Esophagus muscularis mucosa (tissue), 3 donors: ENCODE measurements around the gene PLXNB3.

Source experiments
- POLR2A ChIP-seq: fragments of 450-650 bp; IDR thresholded peaks from one replicate; pipeline ENCODE4 v1.6.1; 2017; ENCODE audit warnings: antibody characterized with exemption, moderate library complexity, mild to moderate bottlenecking, low read depth
- TF ChIP-seq, protein P1 (sequence below), 3 experiments: fragments of 200-600 bp in 2 of 3; fragments of 450-650 bp in 1 of 3; sonication (generic) in 2 of 3; IDR thresholded peaks; one replicate each; pipeline ENCODE4 v1.5.1; 2017 to 2019; ENCODE audit warnings: antibody characterized with exemption in 3 of 3, mild to moderate bottlenecking in 2 of 3, moderate library complexity in 1 of 3

DNA sequence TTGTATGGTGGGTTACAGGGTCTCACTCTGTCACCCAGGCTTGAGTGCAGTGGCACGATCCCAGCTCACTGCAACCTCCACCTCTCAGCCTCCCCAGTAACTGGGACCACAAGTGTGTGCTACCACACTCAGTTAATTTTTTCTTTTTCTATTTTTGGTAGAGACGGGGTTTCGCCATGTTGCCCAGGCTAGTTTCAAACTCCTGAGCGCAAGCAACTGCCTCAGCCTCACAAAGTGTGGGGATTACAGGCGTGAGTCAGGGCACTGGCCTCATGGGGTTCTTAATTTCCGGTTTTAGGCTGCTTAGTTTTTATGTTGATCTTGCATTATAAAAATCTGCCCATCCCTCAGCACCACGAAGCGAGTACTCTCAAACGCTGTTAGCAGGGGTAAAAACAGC is 46.6 kb upstream of the PLXNB3 start:
- TF ChIP-seq, protein P1, sequence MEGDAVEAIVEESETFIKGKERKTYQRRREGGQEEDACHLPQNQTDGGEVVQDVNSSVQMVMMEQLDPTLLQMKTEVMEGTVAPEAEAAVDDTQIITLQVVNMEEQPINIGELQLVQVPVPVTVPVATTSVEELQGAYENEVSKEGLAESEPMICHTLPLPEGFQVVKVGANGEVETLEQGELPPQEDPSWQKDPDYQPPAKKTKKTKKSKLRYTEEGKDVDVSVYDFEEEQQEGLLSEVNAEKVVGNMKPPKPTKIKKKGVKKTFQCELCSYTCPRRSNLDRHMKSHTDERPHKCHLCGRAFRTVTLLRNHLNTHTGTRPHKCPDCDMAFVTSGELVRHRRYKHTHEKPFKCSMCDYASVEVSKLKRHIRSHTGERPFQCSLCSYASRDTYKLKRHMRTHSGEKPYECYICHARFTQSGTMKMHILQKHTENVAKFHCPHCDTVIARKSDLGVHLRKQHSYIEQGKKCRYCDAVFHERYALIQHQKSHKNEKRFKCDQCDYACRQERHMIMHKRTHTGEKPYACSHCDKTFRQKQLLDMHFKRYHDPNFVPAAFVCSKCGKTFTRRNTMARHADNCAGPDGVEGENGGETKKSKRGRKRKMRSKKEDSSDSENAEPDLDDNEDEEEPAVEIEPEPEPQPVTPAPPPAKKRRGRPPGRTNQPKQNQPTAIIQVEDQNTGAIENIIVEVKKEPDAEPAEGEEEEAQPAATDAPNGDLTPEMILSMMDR (IDR thresholded peaks at IDR 0.05): no peak
- no peak for TF ChIP-seq POLR2A
